Upper lobe of right lung (tissue), 1 donor: ENCODE measurements around the gene PRKCE. TPM values are rescaled to one million over a fixed set of nuclear protein-coding genes. Genes with fewer than 3 reads are reported as not detected.

Experiments used
- ATAC-seq: fragments of 200-7000 bp; cut with Tn5 transposase; one replicate; pipeline ENCODE4 v1.9.1; 2020; ENCODE audit warnings: mild to moderate bottlenecking, moderate library complexity
- DNase-seq: peaks from one replicate; pipeline ENCODE4 v3.0.0-alpha.2; 2020
- H3K27ac ChIP-seq: fragments of 200-600 bp; one replicate; pipeline ENCODE4 v1.8.0; 2022
- H3K27me3 ChIP-seq: fragments of 200-600 bp; one replicate; pipeline ENCODE4 v1.8.0; 2022; ENCODE audit warnings: mild to moderate bottlenecking
- H3K36me3 ChIP-seq: fragments of 200-600 bp; one replicate; pipeline ENCODE4 v1.8.0; 2022
- H3K4me1 ChIP-seq: fragments of 200-600 bp; one replicate; pipeline ENCODE4 v1.8.0; 2022
- H3K4me3 ChIP-seq: fragments of 200-600 bp; one replicate; pipeline ENCODE4 v1.8.0; 2022; ENCODE audit warnings: mild to moderate bottlenecking
- H3K9me3 ChIP-seq: fragments of 200-600 bp; one replicate; pipeline ENCODE4 v1.8.0; 2022
- CTCF ChIP-seq: fragments of 200-600 bp; IDR thresholded peaks from one replicate; pipeline ENCODE4 v1.8.0; 2022; ENCODE audit warnings: antibody characterized with exemption
- intact Hi-C: fragments of 100-400 bp; cut with DNase I; formaldehyde crosslinking; loops from one replicate; pipeline ENCODE4 v1.11.0; 2022
- total RNA-seq: library from RNA; stranded (reverse); fragmentation: NEBNext Ultra II Directional; extraction: Animal tissue kit (Norgen Biotek cat#: 25700); gene quantifications from one replicate; pipeline ENCODE4 v1.2.1, GENCODE V29; 2021
- donor health status: DM: no; HTN: yes; CAD: no; lungs with severe emphysema.

PRKCE gene
- total RNA-seq, 1 donor from 2014 or later = 65.6 TPM

- H3K4me1 ChIP-seq = peaks cover 20% of the 10 kb centered on the region
- H3K27me3 ChIP-seq = no peaks in the 10 kb centered on the region
- ATAC-seq = no peak
- no peaks in the 10 kb centered on the region for H3K36me3 ChIP-seq
- H3K9me3 ChIP-seq = no peaks in the 10 kb centered on the region
- DNase-seq = no peak
- no peak for TF ChIP-seq CTCF
- H3K27ac ChIP-seq = peak overlapping the region; percentile 55
- intact Hi-C loops = no loop called here
- no peak overlapping the region for H3K4me3 ChIP-seq
These were observed 483.2 kb downstream of the PRKCE start for GRCh38 chr2:46134531-46135227.

- Histone ChIP-seq H3K4me1 (peaks cover 20% of the 10 kb centered on the region), H3K27me3 (no peaks in the 10 kb centered on the region), H3K4me3 (no peak overlapping the region), H3K36me3 (no peaks in the 10 kb centered on the region), H3K27ac (peak overlapping the region; percentile 55), H3K9me3 (no peaks in the 10 kb centered on the region)
- intact Hi-C loops = no loop called here
- DNase-seq (no peak), ATAC-seq (no peak)
- no peak for TF ChIP-seq CTCF
These were observed 483.9 kb downstream of the PRKCE start for GRCh38 chr2:46135228-46135855.

DNA sequence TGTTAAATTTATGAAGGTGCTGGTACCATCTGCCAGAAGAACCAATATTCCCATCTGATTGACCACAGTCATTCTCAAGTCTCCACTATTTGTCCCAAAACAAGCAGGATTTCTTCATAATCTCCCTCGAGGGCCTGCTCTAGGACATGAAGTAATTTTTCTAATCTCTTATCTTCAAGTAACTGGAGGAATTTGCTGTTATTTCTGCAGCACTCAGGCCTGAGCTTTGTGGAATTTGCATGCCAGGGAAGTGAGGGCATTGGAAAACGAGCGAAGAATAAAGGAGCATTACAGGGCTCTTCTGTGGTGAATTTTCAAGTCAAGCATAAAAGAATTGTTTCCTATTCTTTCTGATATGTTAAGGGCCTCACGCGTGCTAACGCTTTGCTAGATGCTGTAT, 484.5 kb downstream of the PRKCE start:
- TF ChIP-seq CTCF = no peak

DNA sequence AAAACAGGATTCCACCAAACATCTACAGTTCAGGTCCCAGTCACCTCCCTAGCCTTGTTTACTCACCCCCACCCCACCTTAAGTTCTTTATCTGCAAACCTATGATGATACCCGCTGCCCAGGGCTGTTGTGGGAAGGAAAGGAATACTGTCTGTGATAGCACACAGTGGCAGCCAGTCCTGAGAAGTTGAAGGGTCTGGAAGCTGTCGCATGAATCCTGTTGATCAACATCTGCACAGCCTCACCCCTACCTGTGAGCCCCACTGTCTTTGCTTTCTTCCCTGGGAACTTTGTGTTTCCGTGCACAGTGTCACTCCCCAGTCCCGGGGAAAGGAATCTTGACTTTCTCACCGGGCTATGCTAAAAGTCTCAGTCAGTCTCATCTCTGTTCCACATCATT, 485.0 kb downstream of the PRKCE start:
- intact Hi-C loops = no loop called here
- peak; percentile 33 for ATAC-seq

More for the DNA sequence above, 484.5 kb downstream of the PRKCE start:
- DNase-seq = no peak
- no peaks in the 10 kb centered on the region for H3K36me3 ChIP-seq
- no peak overlapping the region for H3K4me3 ChIP-seq
- peak overlapping the region; percentile 55 for H3K27ac ChIP-seq
- peak; percentile 71 for ATAC-seq
- H3K27me3 ChIP-seq = no peaks in the 10 kb centered on the region
- intact Hi-C loops = no loop called here
- H3K9me3 ChIP-seq = no peaks in the 10 kb centered on the region
- H3K4me1 ChIP-seq = peaks cover 20% of the 10 kb centered on the region

DNA sequence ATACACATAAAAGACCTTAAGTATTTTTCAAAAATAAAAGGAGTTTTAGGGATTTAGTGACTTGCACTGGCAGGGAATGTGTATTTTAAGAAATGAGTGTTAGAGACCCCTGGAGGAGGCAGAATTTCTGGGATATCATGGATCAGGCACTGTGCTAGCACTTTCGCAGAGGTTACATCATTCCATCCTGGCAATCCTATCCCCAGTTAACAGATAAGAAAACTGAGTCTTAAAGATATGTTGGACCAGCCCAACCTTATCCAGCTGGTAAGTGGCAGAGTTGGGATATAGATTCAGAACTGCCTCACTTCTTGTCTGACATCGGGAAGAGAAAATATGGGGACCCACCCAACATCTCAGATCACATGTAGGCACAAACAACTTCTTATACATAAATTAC, 485.5 kb downstream of the PRKCE start:
- Histone ChIP-seq H3K27me3 (no peaks in the 10 kb centered on the region), H3K4me1 (peaks cover 20% of the 10 kb centered on the region), H3K36me3 (no peaks in the 10 kb centered on the region), H3K4me3 (no peak overlapping the region), H3K27ac (peak overlapping the region; percentile 55), H3K9me3 (no peaks in the 10 kb centered on the region)
- DNase-seq = no peak
- ATAC-seq = no peak
- intact Hi-C loops = no loop called here
- TF ChIP-seq CTCF = no peak

More for the DNA sequence above, 485.0 kb downstream of the PRKCE start:
- H3K4me3 ChIP-seq = no peak overlapping the region
- no peaks in the 10 kb centered on the region for H3K9me3 ChIP-seq
- H3K4me1 ChIP-seq = peaks cover 20% of the 10 kb centered on the region
- DNase-seq = no peak
- peak overlapping the region; percentile 55 for H3K27ac ChIP-seq
- H3K27me3 ChIP-seq = no peaks in the 10 kb centered on the region
- no peak for TF ChIP-seq CTCF
- H3K36me3 ChIP-seq = no peaks in the 10 kb centered on the region
